ENCODE data around the gene OR51B6. TPM values are rescaled to one million over a fixed set of nuclear protein-coding genes. Genes with fewer than 3 reads are reported as not detected.

OR51B6 gene, protein sequence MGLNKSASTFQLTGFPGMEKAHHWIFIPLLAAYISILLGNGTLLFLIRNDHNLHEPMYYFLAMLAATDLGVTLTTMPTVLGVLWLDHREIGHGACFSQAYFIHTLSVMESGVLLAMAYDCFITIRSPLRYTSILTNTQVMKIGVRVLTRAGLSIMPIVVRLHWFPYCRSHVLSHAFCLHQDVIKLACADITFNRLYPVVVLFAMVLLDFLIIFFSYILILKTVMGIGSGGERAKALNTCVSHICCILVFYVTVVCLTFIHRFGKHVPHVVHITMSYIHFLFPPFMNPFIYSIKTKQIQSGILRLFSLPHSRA
- total RNA-seq (2021), result not detected in 2 replicates
- Bru-seq, nascent RNA, result not detected
- BruChase-seq, experiment 1, labeled RNA remaining after a 2-hour chase, result not detected
- not detected for BruChase-seq, experiment 2, labeled RNA remaining after a 6-hour chase
- long read RNA-seq, result 0 reads

DNA sequence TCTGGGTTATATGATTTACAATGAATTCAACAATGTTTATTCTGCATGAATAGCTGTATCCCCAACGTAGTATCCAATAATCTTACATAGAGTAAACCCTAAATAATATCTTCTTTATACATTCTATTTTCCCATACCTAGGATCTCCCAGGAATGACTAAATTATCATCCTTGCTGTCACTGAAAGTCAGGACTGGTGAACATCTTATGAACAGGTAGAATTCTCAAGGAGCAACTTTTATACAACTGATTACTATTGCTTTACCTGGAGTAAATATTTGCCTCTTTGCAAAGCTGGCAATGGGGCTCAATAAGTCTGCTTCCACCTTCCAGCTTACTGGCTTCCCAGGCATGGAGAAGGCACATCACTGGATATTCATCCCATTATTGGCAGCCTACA lies at the start of gene OR51B6:
Gene OR51B6, plus strand, starts transcription at position 301 of the 400 bp plus-strand sequence. Its CDS starts 0 bp downstream, at position 301.
- ChIA-PET CTCF (no interaction called here), POLR2A (ENCODE audit: unreplicated experiment) (no interaction called here)
- no peak for DNase-seq
- no peaks in the 10 kb centered on the region for H3K9me3 ChIP-seq (ENCODE audit: insufficient read depth, low read depth)
- H3K27me3 ChIP-seq (ENCODE audit: insufficient read depth, low read depth), result no peaks in the 10 kb centered on the region
- H3K9me2 ChIP-seq (ENCODE audit: insufficient read depth), result no peaks in the 10 kb centered on the region
- no peak within 1 kb of the TSS for H3K27ac ChIP-seq
- no peaks in the 10 kb centered on the region for H3F3A ChIP-seq (ENCODE audit: insufficient read depth, low read depth)
- TF ChIP-seq, protein P1, sequence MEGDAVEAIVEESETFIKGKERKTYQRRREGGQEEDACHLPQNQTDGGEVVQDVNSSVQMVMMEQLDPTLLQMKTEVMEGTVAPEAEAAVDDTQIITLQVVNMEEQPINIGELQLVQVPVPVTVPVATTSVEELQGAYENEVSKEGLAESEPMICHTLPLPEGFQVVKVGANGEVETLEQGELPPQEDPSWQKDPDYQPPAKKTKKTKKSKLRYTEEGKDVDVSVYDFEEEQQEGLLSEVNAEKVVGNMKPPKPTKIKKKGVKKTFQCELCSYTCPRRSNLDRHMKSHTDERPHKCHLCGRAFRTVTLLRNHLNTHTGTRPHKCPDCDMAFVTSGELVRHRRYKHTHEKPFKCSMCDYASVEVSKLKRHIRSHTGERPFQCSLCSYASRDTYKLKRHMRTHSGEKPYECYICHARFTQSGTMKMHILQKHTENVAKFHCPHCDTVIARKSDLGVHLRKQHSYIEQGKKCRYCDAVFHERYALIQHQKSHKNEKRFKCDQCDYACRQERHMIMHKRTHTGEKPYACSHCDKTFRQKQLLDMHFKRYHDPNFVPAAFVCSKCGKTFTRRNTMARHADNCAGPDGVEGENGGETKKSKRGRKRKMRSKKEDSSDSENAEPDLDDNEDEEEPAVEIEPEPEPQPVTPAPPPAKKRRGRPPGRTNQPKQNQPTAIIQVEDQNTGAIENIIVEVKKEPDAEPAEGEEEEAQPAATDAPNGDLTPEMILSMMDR (conservative IDR thresholded peaks at IDR 0.05), result no peak
- TF ChIP-seq EZH2 (IDR thresholded peaks at IDR 0.05; ENCODE audit: low read depth), result no peak
- H3K4me1 ChIP-seq (replicated peaks; ENCODE audit: insufficient read depth), result no peaks in the 10 kb centered on the region
- H3K79me2 ChIP-seq (ENCODE audit: low read depth), result no peaks in the 10 kb centered on the region
- H3K4me3 ChIP-seq, result no peak within 1 kb of the TSS
- intact Hi-C loops (cut with micrococcal nuclease; ENCODE audit: unreplicated experiment), result no loop called here
- no peaks in the 10 kb centered on the region for H4K20me1 ChIP-seq (ENCODE audit: insufficient read depth)
- BruUV-seq (replicated peaks), result no TSS peak
- H2AFZ ChIP-seq, result no peak within 1 kb of the TSS
- H3K4me2 ChIP-seq, result no peak within 1 kb of the TSS
- no peaks in the 10 kb centered on the region for H3K36me3 ChIP-seq (ENCODE audit: low read depth)

DNA sequence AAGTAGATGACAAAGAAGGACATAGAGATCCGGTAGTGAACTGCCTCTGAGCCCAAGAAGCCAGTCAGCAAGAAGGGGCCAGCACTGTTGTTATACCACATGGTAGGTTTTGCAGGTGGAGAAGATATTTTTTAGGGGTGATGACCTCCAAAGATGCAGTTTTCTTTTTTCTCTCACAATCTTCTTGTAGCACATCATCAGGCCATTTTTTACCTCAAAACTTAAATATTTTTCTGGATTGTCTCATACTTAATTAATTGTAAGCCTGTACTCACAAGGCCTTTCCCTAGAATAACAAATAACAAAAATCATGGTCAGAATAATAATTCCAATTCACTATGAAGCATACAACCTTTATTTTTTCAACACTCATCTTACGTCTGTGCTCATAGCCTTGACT lies 49.5 kb upstream of the OR51B6 start, which contains the start of gene OR51B4:
Gene OR51B4, minus strand, starts transcription at position 101 of the 400 bp plus-strand sequence. Its CDS starts 0 bp downstream, at position 101.
- DNase-seq, result no peak
- H3K4me3 ChIP-seq, result no peak within 1 kb of the TSS
- no peaks in the 10 kb centered on the region for H3F3A ChIP-seq (ENCODE audit: insufficient read depth, low read depth)
- no peak within 1 kb of the TSS for H3K27ac ChIP-seq
- no peaks in the 10 kb centered on the region for H3K36me3 ChIP-seq (ENCODE audit: low read depth)
- H3K9me2 ChIP-seq (ENCODE audit: insufficient read depth), result no peaks in the 10 kb centered on the region
- intact Hi-C loops (cut with micrococcal nuclease; ENCODE audit: unreplicated experiment), result no loop called here
- no TSS peak for BruUV-seq (replicated peaks)
- H3K4me2 ChIP-seq, result no peak within 1 kb of the TSS
- TF ChIP-seq, protein P1 (conservative IDR thresholded peaks at IDR 0.05), result no peak
- no peaks in the 10 kb centered on the region for H4K20me1 ChIP-seq (ENCODE audit: insufficient read depth)
- ChIA-PET CTCF (no interaction called here), POLR2A (ENCODE audit: unreplicated experiment) (no interaction called here)
- no peaks in the 10 kb centered on the region for H3K27me3 ChIP-seq (ENCODE audit: insufficient read depth, low read depth)
- no peaks in the 10 kb centered on the region for H3K79me2 ChIP-seq (ENCODE audit: low read depth)
- H3K9me3 ChIP-seq (ENCODE audit: insufficient read depth, low read depth), result no peaks in the 10 kb centered on the region
- no peak within 1 kb of the TSS for H2AFZ ChIP-seq
- H3K4me1 ChIP-seq (replicated peaks; ENCODE audit: insufficient read depth), result no peaks in the 10 kb centered on the region

DNA sequence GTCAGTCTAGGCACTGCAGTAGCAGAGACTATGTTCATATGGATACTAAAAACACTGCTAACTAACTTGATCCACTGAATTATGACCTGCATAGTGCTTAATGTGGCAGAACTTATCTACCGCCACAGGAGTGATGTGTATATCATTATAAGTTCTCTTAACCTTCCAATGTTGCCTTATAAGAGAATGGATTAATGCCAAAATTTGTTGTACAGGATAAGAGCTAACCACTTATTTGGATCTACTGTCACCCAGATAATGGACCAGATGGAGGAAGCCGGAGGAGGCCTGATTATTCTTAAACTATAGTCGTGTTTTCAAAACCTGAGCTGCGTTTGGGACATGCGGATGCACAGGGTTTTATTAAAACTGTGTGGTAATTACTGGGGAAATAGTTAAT lies 47.7 kb upstream of the OR51B6 start:
- no peaks in the 10 kb centered on the region for H3K79me2 ChIP-seq (ENCODE audit: low read depth)
- no peaks in the 10 kb centered on the region for H3K9me2 ChIP-seq (ENCODE audit: insufficient read depth)
- no peak overlapping the region for H2AFZ ChIP-seq
- intact Hi-C loops (cut with micrococcal nuclease; ENCODE audit: unreplicated experiment), result no loop called here
- no peaks in the 10 kb centered on the region for H3K9me3 ChIP-seq (ENCODE audit: insufficient read depth, low read depth)
- no peaks in the 10 kb centered on the region for H4K20me1 ChIP-seq (ENCODE audit: insufficient read depth)
- H3K4me1 ChIP-seq (replicated peaks; ENCODE audit: insufficient read depth), result no peaks in the 10 kb centered on the region
- no peaks in the 10 kb centered on the region for H3K27me3 ChIP-seq (ENCODE audit: insufficient read depth, low read depth)
- H3K4me3 ChIP-seq, result no peak overlapping the region
- no peak overlapping the region for H3K27ac ChIP-seq
- H3F3A ChIP-seq (ENCODE audit: insufficient read depth, low read depth), result no peaks in the 10 kb centered on the region
- H3K4me2 ChIP-seq, result no peak overlapping the region
- POLR2A ChIA-PET (ENCODE audit: unreplicated experiment), result no interaction called here
- CTCF ChIA-PET, result no interaction called here
- no TSS peak for BruUV-seq (replicated peaks)
- H3K36me3 ChIP-seq (ENCODE audit: low read depth), result no peaks in the 10 kb centered on the region
- no peak for DNase-seq
- TF ChIP-seq, protein P1 (conservative IDR thresholded peaks at IDR 0.05), result no peak
- TF ChIP-seq EZH2 (IDR thresholded peaks at IDR 0.05; ENCODE audit: low read depth), result no peak

All from PC-9 (cell line).